ENCODE data around the gene AQP2.

The AQP2 gene

DNA sequence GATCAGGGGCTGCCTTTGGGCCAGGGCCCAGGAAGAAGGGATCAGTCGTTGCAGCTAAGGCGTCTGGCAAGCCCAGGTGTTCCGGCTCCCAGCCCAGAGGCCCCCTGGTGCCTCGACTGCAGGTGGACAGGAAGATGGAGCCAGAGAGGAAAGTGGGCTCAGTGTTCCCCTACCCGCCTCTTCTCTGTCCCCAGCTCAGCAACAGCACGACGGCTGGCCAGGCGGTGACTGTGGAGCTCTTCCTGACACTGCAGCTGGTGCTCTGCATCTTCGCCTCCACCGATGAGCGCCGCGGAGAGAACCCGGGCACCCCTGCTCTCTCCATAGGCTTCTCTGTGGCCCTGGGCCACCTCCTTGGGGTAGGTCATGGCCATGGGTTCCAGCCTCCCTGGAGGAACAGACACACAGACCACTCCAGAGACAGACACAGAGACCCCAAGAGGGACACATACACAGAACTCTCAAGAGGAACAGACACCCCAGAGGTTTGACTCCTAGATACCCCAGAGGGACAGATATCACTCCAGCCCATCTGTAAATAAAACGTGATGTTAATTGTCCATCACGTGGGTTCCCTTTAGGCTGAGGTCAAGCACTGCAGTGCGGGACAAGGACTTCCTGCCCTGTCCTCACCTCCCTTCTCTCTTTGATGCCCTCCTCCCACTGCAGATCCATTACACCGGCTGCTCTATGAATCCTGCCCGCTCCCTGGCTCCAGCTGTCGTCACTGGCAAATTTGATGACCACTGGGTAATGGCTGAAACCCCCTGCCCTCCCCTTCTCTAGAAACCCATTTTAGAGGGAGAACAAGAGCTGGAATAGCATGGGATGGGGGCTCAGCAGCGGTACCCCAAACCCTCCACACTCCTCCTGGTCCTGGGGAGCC lies 3.7 kb downstream of the AQP2 start:
- in situ Hi-C loops (cut with HindIII; ENCODE audit: low sequenced_read_pairs) = no loop called here
- DNase-seq (ENCODE audit: low read depth) = no peak
- TF ChIP-seq, protein P1, sequence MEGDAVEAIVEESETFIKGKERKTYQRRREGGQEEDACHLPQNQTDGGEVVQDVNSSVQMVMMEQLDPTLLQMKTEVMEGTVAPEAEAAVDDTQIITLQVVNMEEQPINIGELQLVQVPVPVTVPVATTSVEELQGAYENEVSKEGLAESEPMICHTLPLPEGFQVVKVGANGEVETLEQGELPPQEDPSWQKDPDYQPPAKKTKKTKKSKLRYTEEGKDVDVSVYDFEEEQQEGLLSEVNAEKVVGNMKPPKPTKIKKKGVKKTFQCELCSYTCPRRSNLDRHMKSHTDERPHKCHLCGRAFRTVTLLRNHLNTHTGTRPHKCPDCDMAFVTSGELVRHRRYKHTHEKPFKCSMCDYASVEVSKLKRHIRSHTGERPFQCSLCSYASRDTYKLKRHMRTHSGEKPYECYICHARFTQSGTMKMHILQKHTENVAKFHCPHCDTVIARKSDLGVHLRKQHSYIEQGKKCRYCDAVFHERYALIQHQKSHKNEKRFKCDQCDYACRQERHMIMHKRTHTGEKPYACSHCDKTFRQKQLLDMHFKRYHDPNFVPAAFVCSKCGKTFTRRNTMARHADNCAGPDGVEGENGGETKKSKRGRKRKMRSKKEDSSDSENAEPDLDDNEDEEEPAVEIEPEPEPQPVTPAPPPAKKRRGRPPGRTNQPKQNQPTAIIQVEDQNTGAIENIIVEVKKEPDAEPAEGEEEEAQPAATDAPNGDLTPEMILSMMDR (IDR thresholded peaks at IDR 0.05; ENCODE audit: low read depth, low read length, missing control alignments) = no peak
- H3K4me3 ChIP-seq (ENCODE audit: low read depth, low read length) = no peak overlapping the region

DNA sequence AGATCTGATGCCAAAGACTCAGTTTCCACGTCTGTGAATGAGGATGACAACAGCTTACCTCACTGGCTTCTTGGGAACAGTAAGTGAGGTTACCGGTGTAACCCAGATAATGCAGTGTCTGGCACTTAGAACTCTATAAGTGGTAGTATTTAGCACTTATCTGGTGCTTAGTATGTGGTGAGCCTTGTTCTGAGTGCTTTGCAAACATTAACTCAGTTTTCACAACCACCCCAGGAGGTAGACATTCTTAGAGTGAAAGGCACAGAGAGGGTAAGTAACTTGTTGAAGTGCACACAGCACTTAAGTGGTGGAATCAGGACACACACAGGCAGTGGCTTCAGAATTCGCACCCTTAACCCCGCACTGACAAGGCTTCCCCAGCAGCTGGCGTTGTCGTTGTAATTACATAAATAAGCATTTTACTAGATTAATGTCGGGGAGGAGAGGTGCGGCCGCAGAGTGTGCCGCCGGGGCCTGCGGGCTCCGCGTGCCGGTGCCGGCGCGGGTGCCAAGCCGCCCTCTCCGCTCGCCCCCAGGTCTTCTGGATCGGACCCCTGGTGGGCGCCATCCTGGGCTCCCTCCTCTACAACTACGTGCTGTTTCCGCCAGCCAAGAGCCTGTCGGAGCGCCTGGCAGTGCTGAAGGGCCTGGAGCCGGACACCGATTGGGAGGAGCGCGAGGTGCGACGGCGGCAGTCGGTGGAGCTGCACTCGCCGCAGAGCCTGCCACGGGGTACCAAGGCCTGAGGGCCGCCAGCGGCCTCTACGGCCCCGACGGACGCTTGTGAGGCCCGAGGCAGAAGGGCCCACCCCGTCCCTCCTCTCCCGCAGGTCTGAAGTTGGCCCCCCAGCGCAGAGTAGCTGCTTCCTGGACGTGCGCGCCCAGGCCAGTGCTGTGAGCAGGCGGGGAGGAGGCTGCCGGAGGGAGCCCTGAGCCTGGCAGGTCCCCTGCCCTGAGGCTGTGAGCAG lies 4.6 kb downstream of the AQP2 start:
- DNase-seq (ENCODE audit: low read depth) = no peak
- in situ Hi-C loops (cut with HindIII; ENCODE audit: low sequenced_read_pairs) = no loop called here
- no peak overlapping the region for H3K4me3 ChIP-seq (ENCODE audit: low read depth, low read length)
- TF ChIP-seq, protein P1 (IDR thresholded peaks at IDR 0.05; ENCODE audit: low read depth, low read length, missing control alignments) = no peak

DNA sequence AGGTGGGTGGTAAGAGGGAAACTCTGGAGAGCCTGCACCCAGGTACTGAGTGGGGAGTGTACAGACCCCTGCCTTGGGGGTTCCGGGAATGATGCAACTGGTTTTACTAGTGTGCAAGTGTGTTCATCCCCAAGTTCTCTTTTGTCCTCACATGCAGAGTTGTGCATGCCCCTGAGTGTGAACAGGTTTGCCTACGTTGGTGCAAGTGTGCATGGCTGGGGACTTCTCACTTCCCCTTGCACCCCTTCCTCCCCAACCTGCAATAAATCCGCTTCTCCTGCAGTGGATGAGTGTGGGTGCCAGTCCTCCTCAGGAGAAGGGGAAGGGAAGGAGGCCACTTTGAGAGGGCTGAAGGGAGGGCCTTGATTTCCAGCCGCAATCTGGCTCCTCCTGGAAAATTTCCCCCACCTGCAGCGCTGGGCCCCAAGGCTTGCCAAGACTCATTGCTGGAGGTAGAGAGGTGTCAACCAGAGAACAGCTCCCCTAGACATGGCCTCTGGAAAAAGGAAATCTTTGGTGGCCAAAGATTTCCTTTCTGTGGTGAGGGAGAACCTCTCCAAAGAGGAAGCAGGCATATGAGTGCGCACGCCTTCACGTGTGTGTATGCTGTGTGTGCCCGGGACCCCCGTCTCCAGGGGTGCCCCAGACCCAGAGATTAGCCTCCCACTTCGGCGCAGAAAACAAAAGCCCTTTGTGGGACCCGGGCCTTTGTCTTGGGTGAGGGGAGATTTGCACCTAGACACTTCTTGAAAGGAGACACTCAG lies 5.5 kb downstream of the AQP2 start:
- DNase-seq (ENCODE audit: low read depth) = no peak
- TF ChIP-seq, protein P1 (IDR thresholded peaks at IDR 0.05; ENCODE audit: low read depth, low read length, missing control alignments) = no peak
- no peak overlapping the region for H3K4me3 ChIP-seq (ENCODE audit: low read depth, low read length)
- in situ Hi-C loops (cut with HindIII; ENCODE audit: low sequenced_read_pairs) = no loop called here

DNA sequence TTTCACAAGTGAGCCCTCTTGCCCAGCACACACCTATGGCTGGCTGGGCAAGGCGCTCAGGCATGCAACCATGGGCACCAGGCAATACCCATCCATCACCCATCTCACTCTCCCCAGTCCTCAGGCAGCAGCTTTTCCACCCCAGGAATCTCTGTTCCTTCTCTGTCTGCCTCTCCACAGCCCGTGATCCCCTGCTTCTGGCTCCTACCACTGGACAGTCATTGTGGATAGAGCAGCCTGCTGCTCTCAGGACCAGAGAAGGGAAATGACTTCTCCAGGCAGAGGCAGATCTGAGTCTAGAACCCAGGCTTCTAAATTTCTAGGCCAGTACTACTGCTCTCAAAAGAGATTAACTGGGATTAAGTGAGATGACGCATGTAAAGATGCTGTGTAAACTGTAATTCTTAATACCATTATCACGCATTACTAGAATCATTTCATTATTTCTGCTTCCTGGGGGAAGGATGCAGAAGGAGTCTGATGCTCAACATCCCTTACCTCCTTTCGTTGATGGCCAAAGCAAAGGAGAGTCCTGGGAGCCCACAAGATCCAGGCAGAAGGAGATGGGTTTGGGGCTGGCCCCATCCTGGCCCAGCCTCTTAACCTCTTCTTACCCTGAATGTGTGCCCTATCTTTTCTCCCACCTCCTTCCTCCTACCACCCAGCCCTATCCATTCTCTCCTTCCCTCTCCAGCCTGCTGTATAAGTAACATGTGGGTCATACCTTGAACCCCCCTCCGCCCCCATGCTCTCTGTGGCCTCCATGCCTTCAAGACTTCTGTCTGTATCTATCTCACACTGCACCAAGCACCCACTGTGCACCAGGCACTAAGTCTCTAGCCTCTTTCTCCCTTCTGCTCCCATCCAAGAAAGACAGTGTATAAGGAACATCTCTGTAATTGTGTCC lies 6.4 kb downstream of the AQP2 start:
- in situ Hi-C loops (cut with HindIII; ENCODE audit: low sequenced_read_pairs) = no loop called here
- no peak for DNase-seq (ENCODE audit: low read depth)
- H3K4me3 ChIP-seq (ENCODE audit: low read depth, low read length) = no peak overlapping the region
- TF ChIP-seq, protein P1 (IDR thresholded peaks at IDR 0.05; ENCODE audit: low read depth, low read length, missing control alignments) = no peak

DNA sequence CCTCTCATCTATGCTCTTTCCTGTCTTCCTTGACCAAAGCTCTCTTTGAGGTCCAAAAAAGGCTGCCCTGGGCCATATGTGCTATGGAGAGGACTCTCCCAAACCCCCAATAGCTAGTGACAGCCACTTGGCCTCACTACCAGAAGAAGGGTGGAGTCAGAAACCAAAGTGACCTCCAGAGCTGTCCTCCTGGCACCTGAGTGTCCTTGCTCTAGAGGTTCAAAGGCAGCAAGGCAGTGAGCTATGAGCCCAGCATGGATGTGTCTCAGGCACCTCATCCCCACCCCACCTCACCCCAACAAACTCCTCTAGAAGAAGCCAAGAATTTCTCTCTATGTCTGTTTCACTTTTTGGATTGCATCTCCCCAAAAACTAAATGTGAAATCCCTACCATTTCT lies 7.0 kb downstream of the AQP2 start:
- no peak for DNase-seq (ENCODE audit: low read depth)
- H3K4me3 ChIP-seq (ENCODE audit: low read depth, low read length) = no peak overlapping the region
- TF ChIP-seq, protein P1 (IDR thresholded peaks at IDR 0.05; ENCODE audit: low read depth, low read length, missing control alignments) = no peak
- in situ Hi-C loops (cut with HindIII; ENCODE audit: low sequenced_read_pairs) = no loop called here

All from astrocyte of the cerebellum (primary cell).